ENCODE results near the gene SDC3.

DNA sequence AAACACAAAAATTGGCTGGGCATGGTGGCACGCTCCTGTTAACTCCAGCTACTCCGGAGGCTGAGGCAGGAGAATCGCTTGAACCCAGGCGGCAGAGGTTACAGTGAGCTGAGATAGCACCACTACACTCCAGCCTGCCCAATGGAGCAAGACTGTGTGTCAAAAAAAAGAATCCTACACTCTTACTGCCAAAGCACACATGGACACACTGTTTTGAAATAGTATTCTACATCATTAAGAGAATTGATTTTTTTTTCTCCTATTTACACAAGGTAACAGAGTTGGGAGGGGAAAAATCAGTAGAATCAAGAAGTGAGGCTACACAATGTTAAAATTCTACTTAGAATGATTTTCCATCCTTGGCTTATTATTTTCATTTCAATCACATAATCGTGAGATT is 42.1 kb upstream of the SDC3 start:
- TF ChIP-seq, protein P1, sequence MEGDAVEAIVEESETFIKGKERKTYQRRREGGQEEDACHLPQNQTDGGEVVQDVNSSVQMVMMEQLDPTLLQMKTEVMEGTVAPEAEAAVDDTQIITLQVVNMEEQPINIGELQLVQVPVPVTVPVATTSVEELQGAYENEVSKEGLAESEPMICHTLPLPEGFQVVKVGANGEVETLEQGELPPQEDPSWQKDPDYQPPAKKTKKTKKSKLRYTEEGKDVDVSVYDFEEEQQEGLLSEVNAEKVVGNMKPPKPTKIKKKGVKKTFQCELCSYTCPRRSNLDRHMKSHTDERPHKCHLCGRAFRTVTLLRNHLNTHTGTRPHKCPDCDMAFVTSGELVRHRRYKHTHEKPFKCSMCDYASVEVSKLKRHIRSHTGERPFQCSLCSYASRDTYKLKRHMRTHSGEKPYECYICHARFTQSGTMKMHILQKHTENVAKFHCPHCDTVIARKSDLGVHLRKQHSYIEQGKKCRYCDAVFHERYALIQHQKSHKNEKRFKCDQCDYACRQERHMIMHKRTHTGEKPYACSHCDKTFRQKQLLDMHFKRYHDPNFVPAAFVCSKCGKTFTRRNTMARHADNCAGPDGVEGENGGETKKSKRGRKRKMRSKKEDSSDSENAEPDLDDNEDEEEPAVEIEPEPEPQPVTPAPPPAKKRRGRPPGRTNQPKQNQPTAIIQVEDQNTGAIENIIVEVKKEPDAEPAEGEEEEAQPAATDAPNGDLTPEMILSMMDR (IDR thresholded peaks at IDR 0.05; ENCODE audit: low read depth, low read length): no peak
- TF ChIP-seq EZH2phosphoT487 (IDR thresholded peaks at IDR 0.05; ENCODE audit: low read depth): no peak

Measured in OCI-LY3 (cell line).